MG63 (cell line): ENCODE measurements around the gene ACOT7. TPM values are rescaled to one million over a fixed set of nuclear protein-coding genes. Genes with fewer than 3 reads are reported as not detected.
"Not testable (repeated sequence)": the region's sequence is repeated elsewhere in the genome, so short reads cannot be mapped to it uniquely, and the experiment has no call there.

Experiments
- DNase-seq: peaks from one replicate; pipeline ENCODE4 v3.0.0-alpha.2; 2020
- H3K27me3 ChIP-seq: fragments of 250-450 bp; sonication (Bioruptor Pico); 2 replicates; pipeline ENCODE4 v1.5.1; 2020; ENCODE audit warnings: mild to moderate bottlenecking, moderate library complexity
- H3K36me3 ChIP-seq: fragments of 250-450 bp; sonication (Bioruptor Pico); 2 replicates; pipeline ENCODE4 v1.5.1; 2020; ENCODE audit warnings: mild to moderate bottlenecking, moderate library complexity
- H3K4me3 ChIP-seq: fragments of 250-450 bp; sonication (Bioruptor Pico); 2 replicates; pipeline ENCODE4 v1.5.1; 2020; ENCODE audit warnings: mild to moderate bottlenecking, moderate library complexity
- H3K9me3 ChIP-seq: fragments of 250-450 bp; sonication (Bioruptor Pico); 2 replicates; pipeline ENCODE4 v1.5.1; 2020; ENCODE audit warnings: mild to moderate bottlenecking, moderate library complexity
- total RNA-seq: library from RNA; depleted of rRNA; stranded (reverse); fragments of >200 nt; shearing (Covaris generic); gene quantifications from 2 replicates; pipeline ENCODE4 v1.2.3, GENCODE V29; 2014; ENCODE audit warnings: low replicate concordance

The ACOT7 gene
- total RNA-seq, 1 experiment from 2014 or later, result 91.4 TPM

DNA sequence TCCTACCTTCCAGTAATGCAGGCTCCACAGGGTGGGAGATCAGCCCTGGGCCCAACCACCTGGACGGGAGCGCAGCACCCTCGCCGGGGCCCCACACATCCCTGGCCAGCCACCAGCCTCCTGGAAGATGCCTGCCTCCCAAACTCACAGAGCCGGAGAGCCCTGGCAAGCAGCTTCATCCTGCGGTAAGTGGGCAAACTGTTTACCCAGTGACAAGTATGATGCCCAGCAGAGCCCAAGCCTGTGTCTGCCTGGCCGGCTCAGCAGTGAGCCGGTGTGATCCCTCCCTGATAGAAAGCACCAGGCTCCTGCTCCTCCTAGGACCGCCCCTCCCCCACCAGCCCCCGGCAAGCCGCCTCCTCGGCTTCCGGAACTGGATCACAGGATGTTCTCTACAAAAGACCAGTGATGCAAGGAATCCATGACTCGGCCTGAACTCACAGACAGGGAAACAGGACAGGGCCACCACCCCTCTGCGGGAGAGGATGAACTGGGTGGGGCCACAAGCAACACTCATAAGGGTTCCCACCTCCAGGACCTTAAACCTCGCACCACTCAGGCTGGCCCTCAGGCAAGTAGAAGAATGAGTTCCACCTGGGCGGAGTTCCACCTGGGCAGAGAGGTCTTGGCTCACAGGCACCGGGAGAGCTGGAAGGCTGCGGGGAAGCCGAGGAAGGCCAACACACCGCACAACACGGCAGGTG lies 7.9 kb downstream of the ACOT7 start:
- H3K4me3 ChIP-seq, result peak overlapping the region; percentile 1; the same call in 1 of the 2 replicates
- DNase-seq, result peak; percentile 71

DNA sequence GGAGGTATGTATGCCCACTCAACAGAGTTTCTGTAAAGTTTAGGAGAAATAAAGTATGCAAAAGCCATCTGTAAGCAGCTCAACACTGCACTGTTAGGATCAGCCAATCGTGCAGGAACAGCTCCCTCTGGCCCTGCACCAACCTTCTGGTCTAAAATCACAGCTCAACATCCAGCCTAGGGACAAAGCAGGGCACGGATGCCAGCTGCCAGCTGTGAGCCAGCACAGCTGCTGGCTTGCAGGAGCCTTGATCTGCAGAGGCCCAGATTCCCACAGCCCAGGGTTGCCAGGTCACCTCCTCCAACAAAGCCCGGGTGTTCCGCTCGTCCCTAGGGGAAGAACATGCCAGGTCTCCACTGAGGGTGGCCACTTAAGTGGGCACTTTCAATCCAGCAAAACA lies 8.6 kb downstream of the ACOT7 start:
- DNase-seq, result peak; percentile 84
- peak overlapping the region; percentile 1; the same call in 1 of the 2 replicates for H3K4me3 ChIP-seq
- no peaks in the 10 kb centered on the region for H3K27me3 ChIP-seq
- no peaks in the 10 kb centered on the region for H3K36me3 ChIP-seq
- peaks cover 3% of the 10 kb centered on the region; the same call in 1 of the 2 replicates for H3K9me3 ChIP-seq

More for the DNA sequence above, 7.9 kb downstream of the ACOT7 start:
- no peaks in the 10 kb centered on the region for H3K36me3 ChIP-seq
- H3K9me3 ChIP-seq, result no peaks in the 10 kb centered on the region
- H3K27me3 ChIP-seq, result no peaks in the 10 kb centered on the region

DNA sequence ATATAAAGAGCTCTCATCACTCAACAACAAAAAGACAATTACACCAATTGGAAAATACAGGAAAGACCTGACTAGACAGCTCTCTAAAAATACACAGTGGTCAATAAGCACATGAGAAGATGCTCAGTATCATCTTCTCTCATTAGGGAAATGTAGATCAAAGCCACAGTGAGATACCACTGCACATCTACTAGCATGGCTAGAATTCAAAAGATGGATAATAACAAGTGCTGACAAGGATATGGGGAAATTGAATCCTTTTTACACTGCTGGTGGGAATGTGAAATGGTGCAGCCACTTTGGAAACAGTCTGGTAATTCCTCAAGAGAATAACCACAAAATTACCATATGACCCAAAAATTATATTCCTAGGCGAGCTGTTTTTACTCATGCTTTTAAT lies 9.4 kb downstream of the ACOT7 start:
- no peak for DNase-seq
- no peaks in the 10 kb centered on the region for H3K36me3 ChIP-seq
- no peaks in the 10 kb centered on the region for H3K27me3 ChIP-seq

DNA sequence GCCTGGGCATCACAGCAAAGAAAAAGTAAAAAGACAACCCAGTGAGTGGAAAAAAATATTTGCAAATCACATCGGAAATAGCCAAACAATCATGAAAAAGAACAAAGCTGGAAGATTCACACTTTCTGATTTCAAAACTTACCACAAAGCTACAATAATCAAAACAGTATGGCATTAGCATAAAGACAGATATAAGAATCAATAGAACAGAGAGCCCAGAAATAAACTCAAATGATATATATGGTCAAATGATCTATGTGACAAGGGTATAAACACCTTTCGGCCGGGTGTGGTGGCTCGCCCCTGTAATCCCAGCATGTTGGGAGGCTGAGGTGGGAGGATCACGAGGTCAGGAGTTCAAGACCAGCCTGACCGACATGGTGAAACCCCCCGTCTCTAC lies 13.5 kb downstream of the ACOT7 start:
- DNase-seq, result no peak
- H3K9me3 ChIP-seq, result peaks cover 5% of the 10 kb centered on the region
- H3K4me3 ChIP-seq, result no peak overlapping the region
- H3K27me3 ChIP-seq, result no peaks in the 10 kb centered on the region
- no peaks in the 10 kb centered on the region for H3K36me3 ChIP-seq

More for the DNA sequence above, 9.4 kb downstream of the ACOT7 start:
- Histone ChIP-seq H3K4me3 (no peak overlapping the region), H3K9me3 (peaks cover 5% of the 10 kb centered on the region)

DNA sequence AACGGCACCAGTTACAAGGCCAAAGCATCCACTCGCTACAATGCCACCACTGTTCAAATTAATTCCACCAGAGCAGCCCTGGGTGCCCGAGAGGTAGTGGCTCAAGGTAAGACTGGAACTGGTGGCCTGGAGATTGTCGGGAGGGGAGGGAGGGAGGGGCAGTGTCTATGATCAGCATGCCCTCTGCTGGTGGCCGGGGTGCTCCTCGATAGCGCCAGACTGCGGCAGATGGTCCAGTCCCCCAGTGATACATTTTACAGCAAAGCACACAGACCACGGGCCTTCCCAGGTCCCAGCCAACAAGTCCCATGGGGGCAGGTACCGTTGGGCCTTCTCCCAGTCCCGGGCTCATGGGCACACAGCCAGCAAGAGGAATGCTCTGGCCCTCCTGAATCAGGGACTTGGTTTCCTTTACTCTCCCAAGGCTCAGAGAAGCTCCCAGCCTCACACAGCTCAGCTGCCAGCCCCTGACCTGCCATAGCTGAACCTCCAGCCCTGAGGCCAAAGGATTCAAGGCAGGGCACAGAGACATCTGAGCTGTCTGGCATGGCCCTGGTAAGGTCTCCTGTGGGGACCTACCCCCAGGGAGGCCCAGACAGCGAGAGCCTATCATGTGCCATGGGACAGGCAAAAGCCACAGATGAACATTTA lies 15.3 kb downstream of the ACOT7 start:
- no peak for DNase-seq
- H3K9me3 ChIP-seq, result peaks cover 5% of the 10 kb centered on the region
- H3K27me3 ChIP-seq, result no peaks in the 10 kb centered on the region
- no peak overlapping the region for H3K4me3 ChIP-seq
- no peaks in the 10 kb centered on the region for H3K36me3 ChIP-seq

DNA sequence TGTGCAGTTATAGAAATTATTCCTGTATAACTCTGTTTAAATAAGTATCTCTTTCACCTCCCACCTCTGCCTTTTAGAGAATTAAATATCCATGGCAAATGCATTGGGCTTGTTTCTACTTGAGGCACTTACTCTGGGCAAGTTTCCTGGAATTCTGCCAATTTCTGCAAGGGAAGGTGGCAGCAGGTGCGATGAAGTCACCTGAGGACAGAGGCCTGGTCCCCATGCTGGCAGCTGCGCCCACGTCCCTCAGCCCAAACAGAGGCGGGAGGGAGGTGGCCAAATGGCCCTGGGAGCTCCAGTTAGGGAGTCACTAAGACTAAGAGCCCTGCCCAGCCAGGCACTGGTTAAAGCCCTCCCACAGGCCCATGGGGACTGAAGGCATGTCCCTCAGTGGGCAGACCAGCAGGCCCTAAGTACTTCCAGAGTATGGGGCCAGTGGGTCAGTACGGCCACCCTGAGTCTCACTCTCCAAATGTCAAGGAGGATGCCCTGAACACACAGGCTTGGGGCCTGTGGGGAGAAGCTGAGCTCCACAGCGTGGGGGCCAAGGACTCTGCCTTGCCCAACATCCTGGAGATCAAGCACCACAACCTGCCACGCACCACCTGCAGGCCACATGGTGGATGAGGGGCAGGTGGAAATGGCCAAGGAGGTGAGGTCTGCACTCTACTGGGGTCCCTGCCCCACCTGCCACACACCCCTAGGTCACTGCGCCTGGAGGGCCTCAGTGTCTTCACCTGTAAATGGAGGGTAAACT lies 19.4 kb downstream of the ACOT7 start:
- Histone ChIP-seq H3K4me3 (no peak overlapping the region), H3K27me3 (no peaks in the 10 kb centered on the region), H3K9me3 (no peaks in the 10 kb centered on the region), H3K36me3 (no peaks in the 10 kb centered on the region)
- no peak for DNase-seq

DNA sequence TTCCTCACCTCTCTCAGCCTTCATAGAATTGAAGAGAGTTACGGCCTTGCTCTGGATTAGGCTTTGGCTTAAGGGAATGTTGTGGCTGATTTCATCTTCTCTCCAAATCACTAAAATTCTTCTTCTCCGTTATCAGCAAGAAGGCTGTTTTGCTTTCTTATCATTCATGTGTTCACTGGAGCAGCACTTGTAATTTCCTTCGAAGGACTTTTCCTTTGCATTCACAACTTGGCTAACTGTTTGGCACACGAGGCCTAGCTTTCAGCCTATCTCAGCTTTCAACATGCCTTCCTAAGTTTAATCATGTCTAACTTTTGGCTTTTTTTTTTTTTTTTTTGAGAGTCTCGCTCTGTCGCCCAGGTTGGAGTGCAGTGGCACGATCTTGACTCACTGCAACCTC lies 21.3 kb downstream of the ACOT7 start:
- H3K27me3 ChIP-seq, DNase-seq, H3K4me3 ChIP-seq, H3K36me3 ChIP-seq, H3K9me3 ChIP-seq: not testable (repeated sequence)

DNA sequence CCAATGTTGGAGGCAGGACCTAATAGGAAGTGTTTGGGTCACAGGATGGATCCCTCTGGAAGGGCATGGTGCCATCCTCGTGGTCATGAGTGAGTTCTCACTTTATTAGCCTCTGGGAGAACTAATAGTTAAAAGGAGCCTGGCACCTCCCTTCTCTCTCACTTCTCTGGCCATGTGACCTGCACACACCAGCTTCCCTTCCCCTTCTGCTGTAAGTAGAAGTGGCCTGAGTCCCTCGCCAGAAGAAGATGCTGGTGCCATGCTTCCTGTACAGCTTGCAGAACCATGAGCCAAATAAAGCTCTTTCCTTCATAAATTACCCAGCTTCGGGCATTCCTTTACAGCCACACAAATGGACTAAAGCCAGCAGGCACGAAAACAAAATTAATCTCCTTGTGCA lies 23.6 kb downstream of the ACOT7 start:
- Histone ChIP-seq H3K9me3 (no peaks in the 10 kb centered on the region), H3K4me3 (no peak overlapping the region), H3K36me3 (no peaks in the 10 kb centered on the region), H3K27me3 (no peaks in the 10 kb centered on the region)
- no peak for DNase-seq

DNA sequence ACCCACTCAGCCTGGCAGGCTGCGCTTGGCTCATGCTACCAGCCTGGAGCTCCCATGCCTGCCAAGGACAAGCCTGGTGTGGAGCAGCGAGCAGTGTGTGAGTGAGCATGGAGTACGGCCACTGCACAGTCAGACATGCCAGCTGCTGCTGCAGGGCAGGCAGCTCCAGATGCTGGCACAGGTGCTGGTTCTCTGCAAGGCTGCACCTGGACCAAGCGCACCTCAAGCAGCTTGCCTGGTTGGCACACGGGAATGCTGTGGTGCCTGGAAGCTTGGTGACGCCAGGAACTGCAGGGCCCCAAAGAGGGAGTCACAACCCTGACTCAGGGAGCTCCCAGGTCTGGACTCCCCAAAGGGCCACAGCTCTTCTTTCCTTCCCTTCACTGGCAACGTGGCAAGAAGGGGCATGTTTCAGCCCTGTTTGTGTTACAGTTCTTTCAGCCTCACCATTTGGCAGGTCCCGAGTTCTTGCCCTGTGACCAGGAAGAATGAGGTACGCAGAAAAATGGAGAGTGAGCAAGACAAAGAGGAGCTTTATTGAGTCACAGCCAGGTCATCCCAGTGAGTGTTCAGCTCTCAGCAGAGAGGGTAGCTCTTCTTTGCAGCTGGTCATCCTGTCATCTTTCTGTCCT lies 26.1 kb downstream of the ACOT7 start:
- Histone ChIP-seq H3K27me3 (no peaks in the 10 kb centered on the region), H3K4me3 (no peak overlapping the region), H3K9me3 (0 out of 2 replicates have a peak, but pooled peaks cover 2% of the 10 kb centered on the region), H3K36me3 (no peaks in the 10 kb centered on the region)
- DNase-seq, result peak; percentile 75

DNA sequence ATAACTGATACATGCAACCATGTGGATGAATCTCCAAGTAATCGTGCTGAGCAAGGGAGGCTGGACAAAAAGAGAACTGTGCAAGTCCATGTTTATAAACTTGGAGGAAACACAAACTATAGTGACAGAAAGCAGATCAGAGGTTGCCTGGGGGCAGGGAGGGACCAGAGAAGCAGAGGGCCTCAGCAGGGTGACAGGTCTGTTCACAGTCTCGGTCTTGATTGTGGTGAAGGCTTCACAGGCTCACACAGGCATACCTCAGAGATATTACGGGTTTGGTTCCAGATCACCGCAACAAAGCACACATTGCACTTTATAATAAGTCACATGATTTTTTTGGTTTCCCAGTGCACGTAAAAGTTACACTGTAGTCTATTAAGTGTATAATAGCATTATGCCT lies 28.5 kb downstream of the ACOT7 start:
- 0 out of 2 replicates have a peak, but pooled peaks cover 2% of the 10 kb centered on the region for H3K9me3 ChIP-seq
- no peak overlapping the region for H3K4me3 ChIP-seq
- no peaks in the 10 kb centered on the region for H3K27me3 ChIP-seq
- H3K36me3 ChIP-seq, result no peaks in the 10 kb centered on the region
- no peak for DNase-seq

DNA sequence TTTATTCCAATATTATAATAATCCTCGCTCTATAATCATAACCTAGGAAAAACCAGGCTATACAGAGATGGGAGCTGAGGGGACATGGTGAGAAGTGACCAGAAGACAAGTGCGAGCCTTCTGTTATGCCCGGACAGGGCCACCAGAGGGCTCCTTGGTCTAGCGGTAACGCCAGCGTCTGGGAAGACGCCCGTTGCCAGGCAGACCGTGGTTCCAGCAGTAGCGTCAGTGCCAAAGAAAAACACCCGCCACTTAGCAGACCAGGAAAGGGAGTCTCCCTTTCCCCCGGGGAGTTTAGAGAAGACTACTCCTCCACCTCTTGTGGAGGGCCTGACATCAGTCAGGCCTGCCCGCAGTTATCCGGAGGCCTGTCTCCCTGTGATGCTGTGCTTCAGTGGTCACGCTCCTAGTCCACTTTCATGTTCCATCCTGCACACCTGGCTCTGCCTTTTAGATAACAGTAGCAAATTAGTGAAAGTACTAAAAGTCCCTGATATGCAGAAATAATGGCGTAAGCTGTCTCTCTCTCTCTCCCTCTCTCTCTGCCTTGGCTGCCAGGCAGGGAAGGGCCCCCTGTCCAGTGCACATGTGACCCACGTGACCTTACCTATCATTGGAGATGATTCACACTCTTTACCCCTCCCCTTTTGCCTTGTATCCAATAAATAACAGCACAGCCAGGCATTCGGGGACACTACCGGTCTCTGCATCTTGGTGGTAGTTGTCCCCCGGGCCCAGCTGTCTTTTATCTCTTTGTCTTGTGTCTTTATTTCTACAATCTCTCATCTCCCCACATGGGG lies 30.3 kb downstream of the ACOT7 start:
- not testable (repeated sequence) for H3K4me3 ChIP-seq, H3K9me3 ChIP-seq, H3K36me3 ChIP-seq, H3K27me3 ChIP-seq
- peak; percentile 73 for DNase-seq

DNA sequence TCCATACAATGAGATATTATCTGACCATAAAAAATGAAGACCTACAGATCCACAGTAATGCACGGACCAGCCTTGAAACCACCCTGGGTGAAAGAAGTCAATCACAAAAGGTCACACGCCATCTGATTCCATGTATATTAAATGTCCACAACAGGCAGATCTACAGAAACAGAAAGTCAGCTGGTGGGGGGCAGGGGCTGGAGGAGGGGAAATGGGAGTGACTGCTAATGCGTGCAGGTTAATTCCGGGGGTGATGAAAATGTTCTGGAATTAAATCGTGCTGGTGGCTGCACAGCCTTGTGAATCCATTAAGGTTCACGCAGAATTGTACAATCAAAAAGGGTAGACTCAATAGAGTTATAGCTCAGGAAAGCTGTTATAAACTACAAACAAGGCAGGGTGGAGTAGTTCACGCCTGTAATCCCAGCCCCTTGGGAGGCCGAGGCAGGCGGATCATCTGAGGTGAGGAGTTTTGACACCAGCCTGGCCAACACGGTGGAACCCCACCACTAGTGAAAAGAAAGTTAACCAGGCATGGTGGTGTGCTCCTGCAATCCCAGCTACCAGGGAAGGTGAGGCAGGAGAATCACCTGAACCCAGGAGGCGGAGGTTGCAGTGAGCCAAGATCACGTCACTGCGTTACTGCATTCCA lies 32.3 kb downstream of the ACOT7 start:
- DNase-seq, result no peak
- Histone ChIP-seq H3K4me3 (no peak overlapping the region), H3K36me3 (no peaks in the 10 kb centered on the region), H3K9me3 (0 out of 2 replicates have a peak, but pooled peaks cover 2% of the 10 kb centered on the region), H3K27me3 (no peaks in the 10 kb centered on the region)

DNA sequence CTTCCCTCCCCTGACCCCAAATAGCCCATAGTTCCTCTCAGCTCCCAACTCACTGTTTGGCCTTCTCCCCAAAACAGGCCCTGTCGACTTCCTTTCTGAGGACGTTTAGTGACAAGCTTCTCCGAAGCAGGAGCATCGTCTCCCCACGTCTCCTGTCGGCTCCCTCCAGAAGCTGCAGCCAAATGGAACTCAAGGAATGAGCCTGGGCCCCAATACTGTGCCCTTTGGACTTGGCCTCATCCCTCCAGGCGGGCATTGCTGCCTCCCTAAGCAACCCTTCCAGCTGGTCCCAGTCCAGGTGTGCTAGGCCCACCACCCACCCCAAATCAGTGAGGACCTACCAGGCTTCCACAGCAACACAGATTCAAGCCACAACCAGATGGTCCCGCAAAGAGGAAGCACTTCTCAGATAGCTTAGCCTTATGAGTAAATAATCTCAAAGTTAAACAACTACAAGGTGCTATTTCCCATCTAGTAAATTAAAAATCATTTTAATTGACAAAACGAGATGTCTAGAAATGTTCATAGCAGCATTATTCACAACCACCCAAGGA lies 33.0 kb downstream of the ACOT7 start:
- H3K27me3 ChIP-seq, result no peaks in the 10 kb centered on the region
- no peak overlapping the region for H3K4me3 ChIP-seq
- DNase-seq, result no peak
- H3K36me3 ChIP-seq, result no peaks in the 10 kb centered on the region
- H3K9me3 ChIP-seq, result 0 out of 2 replicates have a peak, but pooled peaks cover 2% of the 10 kb centered on the region

DNA sequence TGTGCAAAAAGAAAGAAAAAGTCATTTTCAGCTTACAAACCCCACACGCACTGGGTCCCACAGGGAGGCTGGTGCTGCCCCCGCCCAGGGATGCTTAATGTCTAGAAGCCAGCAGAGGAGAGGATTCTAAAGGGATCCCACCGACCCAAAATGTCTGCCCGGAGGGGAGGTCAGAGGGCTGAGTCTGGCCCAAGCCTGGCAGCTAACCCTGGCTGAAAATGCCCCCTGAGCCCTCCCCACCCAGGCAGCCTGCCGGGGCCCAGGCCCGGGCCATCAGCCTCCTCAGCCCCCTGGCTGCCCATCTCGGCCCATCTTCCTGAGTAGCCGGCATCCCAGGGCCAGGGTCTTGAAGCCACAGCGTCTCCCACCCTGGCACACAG lies 33.5 kb downstream of the ACOT7 start:
- Histone ChIP-seq H3K36me3 (no peaks in the 10 kb centered on the region), H3K9me3 (0 out of 2 replicates have a peak, but pooled peaks cover 2% of the 10 kb centered on the region), H3K27me3 (no peaks in the 10 kb centered on the region), H3K4me3 (no peak overlapping the region)
- DNase-seq, result no peak

DNA sequence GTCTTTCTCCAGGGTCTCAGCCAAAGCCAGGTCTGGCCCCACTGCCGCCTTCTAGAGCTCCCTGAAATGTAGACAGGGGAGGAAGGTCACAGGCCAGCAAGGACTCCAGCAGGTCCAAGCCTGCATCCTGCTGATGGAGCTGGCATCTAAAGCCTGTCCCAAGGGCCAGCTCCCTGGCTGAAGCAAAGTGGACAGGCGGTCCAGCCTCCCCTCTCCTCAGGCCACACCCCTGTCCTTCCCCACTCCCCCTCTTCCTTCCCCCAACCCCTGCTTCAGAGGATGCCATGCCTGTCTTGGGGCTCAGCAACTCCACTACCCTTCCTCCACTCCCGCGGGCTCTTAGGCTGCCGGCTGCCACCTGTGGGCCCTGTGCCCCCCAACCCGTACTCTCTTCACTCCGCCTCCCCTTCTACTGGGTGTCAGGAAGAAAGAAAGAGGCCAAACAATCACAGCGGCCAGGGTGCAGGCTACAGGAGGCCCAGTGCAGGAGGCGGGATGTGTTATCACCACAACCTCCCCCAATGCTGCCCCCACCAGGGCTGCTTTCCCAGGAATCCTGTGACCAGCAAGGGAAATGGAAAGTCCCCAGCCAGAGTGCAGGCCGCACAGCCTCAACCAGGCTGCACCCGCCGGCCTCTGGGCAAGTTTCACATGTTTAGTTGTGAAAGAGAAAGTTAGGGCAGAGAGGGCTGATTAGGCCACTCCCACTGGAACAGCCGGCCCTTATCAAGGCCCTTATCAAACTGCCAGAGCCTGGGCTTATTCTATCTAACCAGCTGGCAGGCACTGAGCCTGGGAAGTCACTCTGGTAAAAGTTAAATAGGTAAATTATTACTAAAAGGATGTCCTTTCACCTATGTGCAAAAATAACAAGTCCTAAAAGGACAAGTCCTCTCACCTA lies 34.1 kb downstream of the ACOT7 start:
- Histone ChIP-seq H3K36me3 (no peaks in the 10 kb centered on the region), H3K27me3 (no peaks in the 10 kb centered on the region), H3K4me3 (no peak overlapping the region), H3K9me3 (0 out of 2 replicates have a peak, but pooled peaks cover 2% of the 10 kb centered on the region)
- DNase-seq, result no peak
